ENCODE results near the gene MAST3. TPM values are rescaled to one million over a fixed set of nuclear protein-coding genes. Genes with fewer than 3 reads are reported as not detected.

MAST3 gene
- total RNA-seq, 1 experiment from 2014 or later = 10.4 TPM

DNA sequence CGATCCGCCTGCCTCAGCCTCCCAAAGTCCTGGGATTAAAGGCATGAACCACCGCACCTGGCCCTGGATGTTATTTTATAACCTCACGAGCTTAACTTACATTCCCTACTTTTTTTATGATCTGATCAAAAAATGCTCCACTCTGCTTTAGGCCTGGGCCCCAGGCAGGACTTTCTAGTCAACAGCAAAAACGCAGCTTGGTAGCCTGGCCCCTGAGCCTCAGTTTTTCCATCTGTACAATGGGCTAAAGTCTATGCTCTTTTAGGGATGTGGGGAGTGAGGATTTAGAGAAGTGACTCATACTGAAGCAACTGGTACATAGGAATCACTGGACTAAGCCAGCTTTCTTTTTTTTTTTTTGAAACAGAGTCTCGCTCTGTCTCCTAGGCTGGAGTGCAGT, 43.5 kb downstream of the MAST3 start:
- no peak overlapping the region; a peak in 1 of 7 replicates for H3K27ac Mint-ChIP-seq
- H3K9ac ChIP-seq (ENCODE audit: extremely low read depth, insufficient read length, low read length) = no peak overlapping the region
- no peak overlapping the region for H2AK5ac ChIP-seq (ENCODE audit: insufficient read length, low read length)
- no peak overlapping the region for H2BK20ac ChIP-seq (ENCODE audit: low read depth, low read length, poor library complexity, severe bottlenecking)
- H3K18ac ChIP-seq (ENCODE audit: insufficient read length, low read depth, low read length) = no peak overlapping the region
- H4K20me1 ChIP-seq (ENCODE audit: control insufficient read depth, insufficient read depth, insufficient read length) = no peaks in the 10 kb centered on the region
- no peaks in the 10 kb centered on the region for H3K9me3 ChIP-seq (ENCODE audit: control insufficient read depth, low read depth, low read length)
- H3K79me2 ChIP-seq (ENCODE audit: insufficient read depth, low read length) = no peaks in the 10 kb centered on the region
- H3K56ac ChIP-seq (ENCODE audit: insufficient read length, low read depth, low read length) = no peak overlapping the region
- H2BK5ac ChIP-seq (ENCODE audit: insufficient read length, low read length) = no peak overlapping the region
- no peaks in the 10 kb centered on the region for H3K4me1 ChIP-seq (ENCODE audit: insufficient read depth, low read length)
- H3K79me1 ChIP-seq (ENCODE audit: insufficient read depth, low read depth, low read length, poor library complexity, severe bottlenecking) = no peaks in the 10 kb centered on the region
- whole genome bisulfite sequencing (ENCODE audit: extremely low coverage, insufficient read length, low lambda C conversion rate) = no CpG with 5 or more reads among the region's 6 CpGs
- H2BK12ac ChIP-seq (ENCODE audit: insufficient read length, low read depth, low read length) = no peak overlapping the region
- peaks cover 20 to 54% (median 51%) of the 10 kb centered on the region in 3 experiments for H3K36me3 Mint-ChIP-seq (ENCODE audit: insufficient read depth in 1 of 3, low read depth in 3 of 3)
- H2BK120ac ChIP-seq (ENCODE audit: low read depth, low read length, poor library complexity, severe bottlenecking) = no peak overlapping the region
- H3K4me2 ChIP-seq (ENCODE audit: insufficient read depth, insufficient read length, low read length) = no peak overlapping the region
- no peak for DNase-seq
- H2AFZ ChIP-seq (ENCODE audit: low read length) = no peak overlapping the region
- no peaks in the 10 kb centered on the region for H3K4me1 Mint-ChIP-seq
- no peak overlapping the region for H3K14ac ChIP-seq (ENCODE audit: insufficient read depth, low read length)
- H3K23me2 ChIP-seq (ENCODE audit: insufficient read length, low read depth, low read length, poor library complexity, severe bottlenecking) = no peaks in the 10 kb centered on the region
- no peak overlapping the region for H3K4ac ChIP-seq (ENCODE audit: low read depth, low read length)
- TF ChIP-seq CTCF (conservative IDR thresholded peaks at IDR 0.05) = no peak
- H3K27me3 ChIP-seq (ENCODE audit: insufficient read depth, low read length) = no peaks in the 10 kb centered on the region
- no peak overlapping the region for H3K23ac ChIP-seq (ENCODE audit: insufficient read length, low read depth, low read length)
- H3K27me3 Mint-ChIP-seq (ENCODE audit: low read depth) = no peaks in the 10 kb centered on the region
- no peak overlapping the region for H4K5ac ChIP-seq (ENCODE audit: insufficient read length, low read depth, low read length)
- H2BK15ac ChIP-seq (ENCODE audit: low read depth, low read length) = no peak overlapping the region
- H3K4me3 Mint-ChIP-seq = no peak overlapping the region
- H3K9me3 Mint-ChIP-seq = peaks cover 0 to 4% of the 10 kb centered on the region in 2 experiments; a peak in 1 of 5 replicates
- H3T11ph ChIP-seq (ENCODE audit: low read length) = no peak overlapping the region
- H4K8ac ChIP-seq (replicated peaks; ENCODE audit: insufficient read length, low read depth, low read length) = no peak overlapping the region
- no peak overlapping the region for H3K27ac ChIP-seq (ENCODE audit: insufficient read length, low read depth, low read length)
- H4K91ac ChIP-seq (ENCODE audit: insufficient read length, low read depth, low read length) = no peak overlapping the region

All from H9 (cell line).